Right ventricle myocardium inferior (tissue), 1 donor: ENCODE measurements around the gene LCAT. TPM values are rescaled to one million over a fixed set of nuclear protein-coding genes. Genes with fewer than 3 reads are reported as not detected.

Source experiments
- ATAC-seq: fragments of 200-7000 bp; cut with Tn5 transposase; one replicate; pipeline ENCODE4 v1.9.1; 2020; ENCODE audit warnings: mild to moderate bottlenecking, moderate library complexity
- DNase-seq: peaks from one replicate; pipeline ENCODE4 v3.0.0; 2021; ENCODE audit errors: missing footprints
- intact Hi-C: fragments of 100-400 bp; cut with DNase I; formaldehyde crosslinking; loops from one replicate; pipeline ENCODE4 v1.11.0; 2022
- total RNA-seq: library from RNA; stranded (reverse); fragmentation: NEBNext Ultra II Directional; extraction: Animal tissue kit (Norgen Biotek cat#: 25700); gene quantifications from one replicate; pipeline ENCODE4 v1.2.1, GENCODE V29; 2021
- donor health status: DM: no; HTN: yes; CAD: no; lungs with severe emphysema.

LCAT gene
- total RNA-seq, 1 donor from 2014 or later = 19.0 TPM

DNA sequence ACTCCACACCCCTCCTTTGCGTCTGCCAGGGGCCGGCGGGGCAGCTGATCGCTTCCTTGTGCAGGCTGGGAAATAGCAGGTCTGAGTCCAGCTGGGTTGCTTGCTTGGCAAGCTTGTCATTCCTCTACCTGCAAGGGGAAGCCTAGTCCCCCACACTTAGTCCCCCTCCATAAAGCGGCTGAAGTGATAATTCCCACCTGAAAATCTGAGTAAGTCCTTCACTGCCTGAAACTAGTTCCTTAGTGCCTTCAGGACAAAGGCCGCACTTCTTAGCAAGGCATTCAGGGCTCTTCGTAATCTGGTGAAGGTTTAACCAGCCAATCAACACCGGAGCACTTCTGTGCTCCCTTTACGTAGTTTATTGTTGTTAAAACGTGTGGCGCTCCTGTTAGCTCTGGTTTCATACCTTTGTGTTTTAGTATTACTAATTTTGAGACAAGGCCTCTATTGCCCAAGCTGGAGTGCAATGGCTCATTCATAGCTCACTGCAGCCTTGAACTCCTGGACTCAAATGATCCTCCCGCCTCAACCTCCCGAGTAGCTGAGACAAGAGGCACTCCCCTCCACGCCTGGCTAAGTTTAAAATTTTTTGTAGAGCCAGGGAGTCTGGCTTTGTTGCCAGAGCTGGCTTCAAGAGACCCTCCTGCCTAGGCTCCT, 50.0 kb downstream of the LCAT start:
- peak; percentile 33 for ATAC-seq
- intact Hi-C loops = loop anchor here (2.0 kb wide), 1 partner anchor 129 kb away; the partner anchor contains the start of genes DDX28 and DUS2
- no peak for DNase-seq

DNA sequence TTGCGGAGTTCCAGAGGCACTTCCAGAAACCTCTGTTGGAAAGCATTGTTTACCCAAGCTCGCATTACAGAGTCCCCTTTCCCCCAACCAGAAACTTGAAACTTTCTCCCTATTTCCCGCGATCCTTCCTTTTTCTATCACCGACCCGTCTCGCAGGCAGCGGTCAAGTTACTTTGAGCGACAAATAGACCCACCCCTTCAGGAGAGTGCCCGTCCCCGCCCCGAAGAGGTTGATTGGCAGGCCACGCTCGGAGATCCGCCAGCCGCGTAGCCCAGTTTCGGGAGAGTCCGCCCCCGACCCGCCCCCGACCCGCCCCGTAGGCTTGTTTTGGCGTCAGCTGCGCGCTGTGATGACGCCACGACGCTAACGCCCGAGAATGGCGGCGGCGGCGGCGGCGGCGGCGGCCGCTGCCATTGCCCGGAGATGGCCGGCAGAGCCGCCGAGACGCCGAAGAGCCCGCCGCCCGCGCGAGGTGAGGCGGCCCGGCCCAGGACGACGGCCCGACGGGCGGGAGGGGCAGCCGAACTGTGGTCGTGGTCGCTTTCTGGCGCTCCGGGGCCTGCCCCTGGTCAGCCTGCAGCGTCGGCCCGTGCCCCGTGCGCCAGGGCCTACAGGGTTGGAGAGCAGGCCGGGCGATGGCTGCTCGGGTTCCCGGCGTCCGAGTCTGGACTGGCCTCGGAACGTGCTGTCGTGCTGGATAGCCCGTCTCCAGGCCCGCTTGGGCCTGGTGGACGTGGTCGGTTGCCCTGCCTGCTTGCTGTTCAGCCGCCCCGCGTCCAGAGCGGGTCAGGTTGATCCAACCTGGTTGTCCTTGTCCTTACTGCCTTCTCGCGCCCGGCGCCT, 50.8 kb downstream of the LCAT start, which contains the start of gene PSKH1:
TSS of gene PSKH1 (plus strand) at position 356 of the 844 bp plus-strand sequence. CDS start 15,496 bp downstream, outside the sequence.
- ATAC-seq (peak; percentile 98), DNase-seq (peak; percentile 98)
- intact Hi-C loops = loop anchor here (2.0 kb wide), 1 partner anchor 130 kb away; the partner anchor contains the start of genes DDX28 and DUS2

- intact Hi-C loops = loop anchor here (2.0 kb wide), 1 partner anchor 130 kb away; the partner anchor contains the start of genes DDX28 and DUS2
- ATAC-seq (no peak), DNase-seq (no peak)
Measured at GRCh38 chr16:67892375-67892774, 51.5 kb downstream of the LCAT start.

Other genes with a start within 250 kb of the LCAT start
- 9.0 TPM for gene GFOD2, start 224.8 kb downstream of the LCAT start, total RNA-seq
- gene RANBP10, start 137.6 kb downstream of the LCAT start, total RNA-seq = 11.1 TPM
- 0.41 TPM for gene TSNAXIP1, start 137.2 kb downstream of the LCAT start, total RNA-seq
- gene THAP11, start 101.8 kb downstream of the LCAT start, total RNA-seq = 32.3 TPM
- 86.6 TPM for gene NUTF2, start 97.2 kb downstream of the LCAT start, total RNA-seq
- 21.3 TPM for gene CENPT, start 96.4 kb downstream of the LCAT start, total RNA-seq
- 35.4 TPM for gene EDC4, start 71.1 kb downstream of the LCAT start, total RNA-seq
- gene NRN1L, start 59.2 kb downstream of the LCAT start, total RNA-seq = 0.54 TPM
- gene PSKH1, start 50.9 kb downstream of the LCAT start, total RNA-seq = 18.1 TPM
- 0.81 TPM for gene CTRL, start 12.3 kb downstream of the LCAT start, total RNA-seq
- 59.3 TPM for gene PSMB10, start 7.3 kb downstream of the LCAT start, total RNA-seq
- 97.5 TPM for gene SLC12A4, start 24.5 kb upstream of the LCAT start, total RNA-seq
- not detected for gene DPEP3, start 36.4 kb upstream of the LCAT start, total RNA-seq
- 0.87 TPM for gene DPEP2, start 55.4 kb upstream of the LCAT start, total RNA-seq
- not detected for gene DPEP2NB, start 71.8 kb upstream of the LCAT start, total RNA-seq
- 7.5 TPM for gene DDX28, start 79.1 kb upstream of the LCAT start, total RNA-seq
- 7.0 TPM for gene DUS2, start 79.2 kb upstream of the LCAT start, total RNA-seq
- gene NFATC3, start 141.2 kb upstream of the LCAT start, total RNA-seq = 23.7 TPM